Subcutaneous adipose tissue (tissue), 4 donors: Measurements from ENCODE around the gene UBE2R2. TPM values are rescaled to one million over a fixed set of nuclear protein-coding genes. Genes with fewer than 3 reads are reported as not detected.

Source experiments
- CTCF ChIP-seq: fragments of 450-650 bp; IDR thresholded peaks from one replicate; pipeline ENCODE4 v1.5.1; 2016; ENCODE audit warnings: low read depth, mild to moderate bottlenecking, control low read depth, antibody characterized with exemption, moderate library complexity
- total RNA-seq, 4 donors: library from RNA; depleted of rRNA; stranded (reverse); fragments of >200 nt; gene quantifications; one replicate each; pipeline ENCODE4 v1.1.0, GENCODE V29; 2016

Gene UBE2R2
- total RNA-seq, 4 donors from 2014 or later = 32.4 to 36.9 (median 35.1) TPM

DNA sequence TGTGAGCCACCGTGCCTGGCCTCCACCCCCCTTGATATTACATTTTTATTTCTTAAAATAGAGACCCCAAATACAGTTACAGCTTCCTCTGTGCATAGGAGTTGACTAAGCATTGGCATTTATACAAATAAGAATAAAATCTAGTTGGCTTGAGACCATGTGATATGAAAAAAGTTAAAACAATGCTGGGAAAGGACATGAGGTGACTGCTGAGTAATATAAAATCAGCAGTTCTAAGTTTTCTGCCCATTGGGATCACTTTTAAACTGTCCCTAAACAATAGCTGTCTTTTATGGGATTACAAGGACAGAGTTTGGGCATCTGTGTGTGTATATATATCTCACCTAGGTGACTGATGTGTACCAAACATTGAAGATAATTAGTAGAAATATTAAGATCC, 96.6 kb downstream of the UBE2R2 start:
- TF ChIP-seq CTCF = no peak

DNA sequence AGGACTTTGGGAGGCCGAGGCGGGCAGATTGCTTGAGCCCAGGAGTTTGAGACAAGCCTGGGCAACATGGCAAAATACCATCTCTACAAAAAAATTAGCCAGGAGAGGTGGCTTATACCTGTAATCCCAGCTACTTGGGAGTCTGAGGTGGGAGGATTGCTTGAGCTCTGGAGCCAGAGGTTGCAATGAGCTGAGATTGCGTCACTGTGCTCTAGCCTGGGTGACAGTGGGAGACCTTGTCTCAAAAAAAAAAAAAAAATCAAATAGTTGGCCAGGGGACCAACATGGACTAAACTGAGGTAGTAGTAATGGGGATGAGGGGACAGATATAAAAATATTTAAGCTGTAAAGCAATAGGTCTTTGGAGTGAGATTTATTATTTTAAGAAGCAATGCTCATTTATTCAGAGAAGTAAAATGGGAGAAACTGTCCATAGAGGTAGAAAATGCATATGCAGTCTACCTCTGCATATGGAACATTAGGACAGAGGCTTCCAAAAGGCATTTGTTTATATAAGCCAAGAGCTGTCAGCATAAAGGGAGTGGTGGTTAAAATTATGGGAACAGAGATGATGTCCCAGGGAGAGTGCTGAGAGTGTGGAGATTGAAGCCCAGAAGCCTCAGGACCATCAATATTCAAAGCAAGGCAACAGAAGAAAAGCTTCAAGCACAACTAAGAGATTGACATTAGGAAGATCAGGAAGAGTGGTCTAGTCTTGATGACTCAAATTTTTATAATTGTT, 98.1 kb downstream of the UBE2R2 start:
- TF ChIP-seq CTCF = no peak

GRCh38 chr9:33917036-33917435, 100.1 kb downstream of the UBE2R2 start:
- TF ChIP-seq CTCF = no peak

- no peak for TF ChIP-seq CTCF
Observed at GRCh38 chr9:33919276-33919897, 102.4 kb downstream of the UBE2R2 start.

GRCh38 chr9:33921967-33922895, 105.3 kb downstream of the UBE2R2 start:
- no peak for TF ChIP-seq CTCF

DNA sequence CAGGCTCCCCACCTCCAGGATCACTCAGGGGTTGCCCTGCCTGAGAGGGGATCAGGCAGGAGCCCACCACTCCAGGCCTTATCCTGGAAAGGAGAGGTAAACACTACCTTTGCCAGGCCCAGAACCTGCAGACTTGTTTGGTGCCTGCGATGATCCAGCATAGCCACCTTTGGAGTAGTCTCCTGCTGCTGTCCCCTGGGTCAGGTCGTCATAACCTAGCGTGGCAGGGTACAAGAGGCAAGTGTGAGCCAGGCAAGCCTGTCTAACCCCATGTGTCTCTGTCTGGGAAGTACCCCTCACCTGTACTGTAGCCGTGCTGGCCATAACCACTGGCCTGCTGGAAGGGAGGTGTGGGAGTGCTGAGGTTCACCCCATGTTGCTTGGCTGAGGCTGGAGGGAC, 106.1 kb downstream of the UBE2R2 start:
- no peak for TF ChIP-seq CTCF
